Transverse colon (tissue), 4 donors: Measurements from ENCODE around the gene MDH1.

Experiments
- CTCF ChIP-seq, 5 experiments: fragments of 200-600 bp in 3 of 5; fragments of 450-650 bp in 2 of 5; sonication (generic) in 3 of 5; IDR thresholded peaks; 1 replicate in 2 of 5; 2 replicates in 3 of 5; pipeline ENCODE4 v1.5.1; 2016 to 2017; ENCODE audit warnings: antibody characterized with exemption in 5 of 5, inconsistent platforms in 3 of 5, mild to moderate bottlenecking in 2 of 5, moderate library complexity in 1 of 5
- EP300 ChIP-seq: sonication (generic); formaldehyde crosslinking; IDR thresholded peaks from one replicate; pipeline ENCODE4 v1.6.1; 2017; ENCODE audit warnings: antibody characterized with exemption, low read depth
- POLR2A ChIP-seq: fragments of 450-650 bp; IDR thresholded peaks from one replicate; pipeline ENCODE4 v1.6.1; 2016; ENCODE audit warnings: antibody characterized with exemption, mild to moderate bottlenecking, moderate library complexity
- POLR2AphosphoS5 ChIP-seq, 3 donors: sonication (generic); formaldehyde crosslinking; IDR thresholded peaks; one replicate each; pipeline ENCODE4 v1.6.1; 2016; ENCODE audit warnings: antibody characterized with exemption in 3 of 3

DNA sequence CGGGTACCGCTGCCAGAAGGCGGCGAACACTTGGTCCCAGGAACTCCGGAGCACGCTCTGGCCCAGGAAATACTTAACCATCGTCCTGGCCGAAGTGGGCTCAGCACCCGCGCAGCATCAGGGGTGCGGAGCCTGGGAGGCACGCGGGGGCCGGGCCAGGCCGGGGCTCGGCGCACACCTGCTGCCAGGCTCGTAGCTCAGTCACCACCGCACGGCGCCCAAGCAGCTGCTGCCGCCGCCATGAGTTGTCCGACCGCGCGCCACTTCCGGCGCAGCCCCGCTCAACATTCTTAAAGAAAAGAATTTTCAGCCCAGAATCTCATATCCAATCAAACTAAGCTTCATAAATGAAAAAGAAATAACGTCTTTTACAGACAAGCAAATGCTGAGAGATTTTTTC, 34.0 kb downstream of the MDH1 start:
- TF ChIP-seq CTCF (IDR thresholded peaks at IDR 0.05) (no peak), POLR2A (no peak), POLR2AphosphoS5 (IDR thresholded peaks at IDR 0.05) (no peak), EP300 (no peak)
